ENCODE data around the gene ANXA9.

DNA sequence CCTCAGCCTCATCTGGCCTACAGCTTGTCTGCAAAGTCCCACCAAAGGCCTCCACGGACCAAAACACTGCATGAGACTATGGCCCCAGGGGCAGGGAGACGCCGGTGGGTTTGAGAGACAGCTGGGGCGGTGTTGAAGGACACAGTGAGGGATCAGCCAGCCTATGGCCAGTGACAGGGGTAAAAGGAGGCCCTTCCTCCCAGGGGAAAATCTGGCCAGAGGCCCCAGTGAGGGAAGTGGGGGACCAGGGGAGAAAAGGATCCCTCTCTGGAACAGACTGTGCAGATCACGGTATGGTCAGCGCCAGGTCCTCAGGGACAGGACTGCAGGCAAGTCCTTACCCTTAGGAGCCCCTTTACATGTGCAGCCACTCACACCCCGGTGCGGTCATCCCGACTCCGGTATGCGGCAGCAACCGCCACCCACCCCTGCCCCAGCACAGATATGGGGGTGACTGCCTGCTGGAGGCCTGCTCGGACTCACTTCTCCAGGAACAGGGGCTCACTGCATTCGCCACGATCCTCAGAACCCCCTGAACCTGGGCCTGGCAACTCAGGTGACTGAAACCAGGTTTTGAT, 8.7 kb upstream of the ANXA9 start:
- TF ChIP-seq, protein P1, sequence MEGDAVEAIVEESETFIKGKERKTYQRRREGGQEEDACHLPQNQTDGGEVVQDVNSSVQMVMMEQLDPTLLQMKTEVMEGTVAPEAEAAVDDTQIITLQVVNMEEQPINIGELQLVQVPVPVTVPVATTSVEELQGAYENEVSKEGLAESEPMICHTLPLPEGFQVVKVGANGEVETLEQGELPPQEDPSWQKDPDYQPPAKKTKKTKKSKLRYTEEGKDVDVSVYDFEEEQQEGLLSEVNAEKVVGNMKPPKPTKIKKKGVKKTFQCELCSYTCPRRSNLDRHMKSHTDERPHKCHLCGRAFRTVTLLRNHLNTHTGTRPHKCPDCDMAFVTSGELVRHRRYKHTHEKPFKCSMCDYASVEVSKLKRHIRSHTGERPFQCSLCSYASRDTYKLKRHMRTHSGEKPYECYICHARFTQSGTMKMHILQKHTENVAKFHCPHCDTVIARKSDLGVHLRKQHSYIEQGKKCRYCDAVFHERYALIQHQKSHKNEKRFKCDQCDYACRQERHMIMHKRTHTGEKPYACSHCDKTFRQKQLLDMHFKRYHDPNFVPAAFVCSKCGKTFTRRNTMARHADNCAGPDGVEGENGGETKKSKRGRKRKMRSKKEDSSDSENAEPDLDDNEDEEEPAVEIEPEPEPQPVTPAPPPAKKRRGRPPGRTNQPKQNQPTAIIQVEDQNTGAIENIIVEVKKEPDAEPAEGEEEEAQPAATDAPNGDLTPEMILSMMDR (IDR thresholded peaks at IDR 0.05; ENCODE audit: low read depth, low read length): no peak
- TF ChIP-seq EZH2phosphoT487 (IDR thresholded peaks at IDR 0.05; ENCODE audit: low read depth): no peak

All from OCI-LY3 (cell line).